Measurements from ENCODE around the gene SGSM2.
A peak's percentile ranks its signal among the peaks of the same experiment; 100 is the strongest.

Gene SGSM2

DNA sequence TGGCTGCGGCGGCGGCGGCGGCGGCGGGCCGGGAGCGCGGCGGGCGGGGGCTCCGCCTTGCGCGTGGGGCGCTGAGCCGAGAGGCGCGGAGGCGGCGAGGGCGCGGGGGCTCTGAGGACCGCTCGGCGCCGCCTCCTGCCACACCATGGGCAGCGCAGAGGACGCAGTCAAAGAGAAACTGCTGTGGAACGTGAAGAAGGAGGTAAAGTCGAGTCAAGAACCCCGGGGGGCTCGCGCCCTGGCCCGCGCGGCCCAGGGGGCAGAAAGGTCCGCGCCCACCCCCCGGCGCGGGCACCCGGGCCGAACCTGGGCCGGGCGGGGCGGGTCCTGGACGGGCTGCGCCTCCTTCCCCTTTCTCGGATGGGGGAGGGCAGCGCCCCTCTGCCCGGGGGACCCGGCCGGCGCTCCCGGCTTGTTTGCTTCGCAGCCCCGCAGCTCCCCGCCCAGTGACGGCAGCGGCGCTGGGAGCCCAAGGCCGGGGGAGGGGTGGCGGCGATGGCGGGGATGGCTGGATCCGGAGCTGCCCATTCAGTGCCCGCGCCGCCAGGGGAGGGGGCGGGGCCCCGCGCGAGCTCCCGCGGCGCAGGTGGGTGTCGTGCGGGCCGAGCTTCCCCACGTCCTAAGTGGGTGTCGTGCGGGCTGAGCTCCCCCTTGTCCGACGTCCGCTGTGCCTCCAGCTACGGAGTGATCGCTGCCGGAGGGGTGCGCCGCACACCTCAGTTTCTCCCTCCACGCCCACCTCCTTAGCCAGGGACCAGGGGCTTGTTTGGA, 428 bp downstream of the SGSM2 start:
- Histone ChIP-seq H3K27me3 (ENCODE audit: control insufficient read depth, insufficient read depth, low read length) (no peaks in the 10 kb centered on the region), H3K36me3 (ENCODE audit: control insufficient read depth, insufficient read depth, low read length) (peaks cover 22% of the 10 kb centered on the region; the same call in 1 of the 2 replicates), H3K9me3 (ENCODE audit: control insufficient read depth, insufficient read depth, low read length) (no peaks in the 10 kb centered on the region), H3K4me3 (ENCODE audit: low read length) (peak overlapping the region; percentile 94; the same call in 1 of the 2 replicates), H3K27ac (ENCODE audit: low read length) (no peak overlapping the region), H3K4me1 (ENCODE audit: control insufficient read depth, insufficient read depth, low read length) (no peaks in the 10 kb centered on the region; the same call in 1 of the 2 replicates)
- WGBS (ENCODE audit: insufficient coverage, insufficient read length), result no CpG with 5 or more reads among the region's 92 CpGs
- no peak for DNase-seq (ENCODE audit: low read depth, low spot score)

DNA sequence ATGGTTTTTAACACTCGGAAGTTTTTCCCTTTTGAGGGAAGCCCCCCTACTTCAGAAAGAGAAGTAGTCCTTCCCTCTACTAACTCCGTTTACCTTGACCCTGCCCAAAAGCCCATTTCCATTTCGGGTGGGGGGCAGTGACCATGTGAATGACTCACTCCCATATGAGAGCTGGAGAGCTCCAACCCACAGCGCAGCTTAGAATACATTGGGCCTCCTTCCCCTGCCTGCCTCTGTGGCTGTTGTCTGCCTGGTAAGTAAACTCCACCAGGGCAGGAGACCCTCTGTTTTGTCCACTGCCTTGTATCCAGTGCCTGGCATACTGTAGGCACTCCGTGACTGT, 985 bp downstream of the SGSM2 start:
- Histone ChIP-seq H3K27ac (ENCODE audit: low read length) (no peak overlapping the region), H3K4me3 (ENCODE audit: low read length) (peak overlapping the region; percentile 94; the same call in 1 of the 2 replicates), H3K27me3 (ENCODE audit: control insufficient read depth, insufficient read depth, low read length) (no peaks in the 10 kb centered on the region), H3K4me1 (ENCODE audit: control insufficient read depth, insufficient read depth, low read length) (no peaks in the 10 kb centered on the region; the same call in 1 of the 2 replicates), H3K9me3 (ENCODE audit: control insufficient read depth, insufficient read depth, low read length) (no peaks in the 10 kb centered on the region), H3K36me3 (ENCODE audit: control insufficient read depth, insufficient read depth, low read length) (peaks cover 17% of the 10 kb centered on the region; the same call in 1 of the 2 replicates)
- no peak for DNase-seq (ENCODE audit: low read depth, low spot score)
- WGBS (ENCODE audit: insufficient coverage, insufficient read length), result no CpG with 5 or more reads among the region's 5 CpGs

DNA sequence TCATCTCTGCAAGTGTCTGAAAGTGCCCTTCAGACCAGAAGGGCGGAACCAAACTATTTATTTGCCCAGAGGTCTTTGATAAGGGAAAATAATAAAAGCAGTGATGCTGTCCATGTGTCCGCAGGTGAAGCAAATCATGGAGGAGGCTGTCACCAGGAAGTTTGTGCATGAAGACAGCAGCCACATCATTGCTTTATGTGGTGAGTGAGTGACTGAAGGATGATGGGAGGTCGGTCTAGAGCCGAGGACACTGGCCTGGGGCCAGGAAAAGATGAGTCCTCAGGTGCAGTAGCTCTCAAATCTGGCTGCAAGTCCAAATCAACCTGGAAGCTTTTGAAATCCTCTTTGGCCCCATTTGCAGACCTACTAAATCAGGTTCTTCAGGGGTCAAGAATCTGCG, 6.1 kb downstream of the SGSM2 start:
- Histone ChIP-seq H3K4me1 (ENCODE audit: control insufficient read depth, insufficient read depth, low read length) (peaks cover 2% of the 10 kb centered on the region; the same call in 1 of the 2 replicates), H3K27me3 (ENCODE audit: control insufficient read depth, insufficient read depth, low read length) (no peaks in the 10 kb centered on the region), H3K4me3 (ENCODE audit: low read length) (no peak overlapping the region), H3K9me3 (ENCODE audit: control insufficient read depth, insufficient read depth, low read length) (no peaks in the 10 kb centered on the region), H3K36me3 (ENCODE audit: control insufficient read depth, insufficient read depth, low read length) (no peaks in the 10 kb centered on the region), H3K27ac (ENCODE audit: low read length) (no peak overlapping the region)
- DNase-seq (ENCODE audit: low read depth, low spot score), result no peak
- WGBS (ENCODE audit: insufficient coverage, insufficient read length), result no CpG with 5 or more reads among the region's 5 CpGs

DNA sequence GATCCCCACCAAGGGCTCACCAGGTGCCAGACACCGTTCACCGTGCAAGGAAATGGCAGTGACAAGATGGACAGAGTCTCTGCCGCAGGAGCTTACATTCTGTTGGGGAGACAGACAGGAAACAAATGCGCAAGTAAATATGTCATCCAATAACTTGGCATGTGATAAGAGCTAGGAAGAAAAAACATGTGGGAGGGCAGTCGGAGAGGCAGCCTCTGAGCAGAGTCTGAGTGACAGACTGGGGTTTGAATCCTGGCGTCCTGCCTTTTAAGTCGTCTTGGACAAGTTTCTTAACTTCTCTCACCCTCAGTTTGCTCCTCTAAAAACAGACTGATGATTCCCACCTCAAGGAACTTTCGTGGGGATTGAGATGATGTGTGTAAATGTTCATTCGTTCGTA, 7.2 kb downstream of the SGSM2 start:
- Histone ChIP-seq H3K9me3 (ENCODE audit: control insufficient read depth, insufficient read depth, low read length) (no peaks in the 10 kb centered on the region), H3K27ac (ENCODE audit: low read length) (no peak overlapping the region), H3K4me1 (ENCODE audit: control insufficient read depth, insufficient read depth, low read length) (peaks cover 3% of the 10 kb centered on the region; the same call in 1 of the 2 replicates), H3K4me3 (ENCODE audit: low read length) (no peak overlapping the region), H3K36me3 (ENCODE audit: control insufficient read depth, insufficient read depth, low read length) (no peaks in the 10 kb centered on the region), H3K27me3 (ENCODE audit: control insufficient read depth, insufficient read depth, low read length) (no peaks in the 10 kb centered on the region)
- no CpG with 5 or more reads among the region's 10 CpGs for WGBS (ENCODE audit: insufficient coverage, insufficient read length)
- DNase-seq (ENCODE audit: low read depth, low spot score), result no peak

DNA sequence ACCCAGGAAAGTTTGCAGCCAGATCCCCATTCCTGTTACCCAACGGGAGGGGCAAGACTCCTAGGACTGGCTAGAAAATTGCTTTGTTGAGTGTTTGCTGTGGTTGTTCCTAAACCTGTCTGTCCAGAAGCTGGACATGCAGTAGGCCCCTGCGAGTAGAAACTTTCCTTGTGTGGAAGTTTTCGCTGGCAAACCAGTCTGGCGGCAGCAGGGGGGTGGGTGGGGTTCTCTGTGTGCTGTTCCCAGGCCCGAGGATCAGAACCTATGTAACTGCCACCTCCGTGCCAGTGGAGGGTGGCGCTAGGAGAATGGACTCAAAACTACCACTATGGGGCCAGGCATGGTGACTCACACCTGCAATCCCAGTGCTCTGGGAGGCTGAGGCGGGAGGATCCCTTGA, 9.2 kb downstream of the SGSM2 start:
- no CpG with 5 or more reads among the region's 8 CpGs for WGBS (ENCODE audit: insufficient coverage, insufficient read length)
- H3K36me3 ChIP-seq (ENCODE audit: control insufficient read depth, insufficient read depth, low read length), result no peaks in the 10 kb centered on the region
- H3K27ac ChIP-seq (ENCODE audit: low read length), result no peak overlapping the region
- H3K27me3 ChIP-seq (ENCODE audit: control insufficient read depth, insufficient read depth, low read length), result no peaks in the 10 kb centered on the region
- no peak overlapping the region for H3K4me3 ChIP-seq (ENCODE audit: low read length)
- no peaks in the 10 kb centered on the region for H3K9me3 ChIP-seq (ENCODE audit: control insufficient read depth, insufficient read depth, low read length)
- no peak for DNase-seq (ENCODE audit: low read depth, low spot score)
- peaks cover 3% of the 10 kb centered on the region; the same call in 1 of the 2 replicates for H3K4me1 ChIP-seq (ENCODE audit: control insufficient read depth, insufficient read depth, low read length)

DNA sequence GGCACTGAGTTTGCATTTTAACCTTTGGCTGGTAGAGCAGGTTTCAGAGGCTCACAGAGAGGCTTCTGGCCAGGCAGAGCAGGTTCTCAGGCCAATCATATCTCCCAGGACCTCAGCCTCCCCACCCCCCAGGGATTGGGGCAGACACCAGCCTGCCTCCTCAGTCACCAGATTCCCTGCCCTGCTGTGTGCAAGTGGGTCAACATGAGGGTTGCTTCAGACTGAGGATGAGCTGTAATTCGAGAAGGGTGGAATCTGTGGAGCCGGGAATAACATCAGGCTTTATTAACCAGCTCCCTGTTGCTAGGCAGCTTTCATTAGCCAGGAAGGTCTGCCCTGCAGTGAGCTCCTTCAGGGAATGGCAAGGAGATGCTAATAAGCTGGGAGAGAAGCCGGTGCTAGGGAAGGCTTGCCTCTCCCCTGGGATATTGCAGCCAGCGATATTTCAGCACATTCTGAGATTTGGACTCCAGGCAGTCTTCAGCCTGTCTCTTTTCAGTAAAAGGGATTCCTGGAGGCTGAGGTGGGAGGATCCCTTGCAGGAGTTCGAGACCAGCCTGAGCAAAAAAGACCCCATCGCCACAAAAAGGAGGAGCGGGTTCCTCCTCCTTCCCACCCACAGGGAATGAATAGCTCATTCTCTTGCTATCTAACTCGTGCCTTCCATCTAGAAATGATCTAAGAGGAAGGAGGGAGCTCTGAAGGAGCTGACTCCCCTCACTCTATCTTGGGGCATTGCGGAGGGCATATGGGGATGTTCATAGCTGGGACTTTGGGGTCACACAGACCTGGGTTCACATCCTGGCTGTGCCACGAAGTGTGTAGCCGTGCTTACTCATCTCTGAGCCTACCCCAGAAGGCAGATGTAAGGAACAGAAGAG, 10.7 kb downstream of the SGSM2 start:
- Histone ChIP-seq H3K27me3 (ENCODE audit: control insufficient read depth, insufficient read depth, low read length) (no peaks in the 10 kb centered on the region), H3K27ac (ENCODE audit: low read length) (peak overlapping the region; percentile 24), H3K4me1 (ENCODE audit: control insufficient read depth, insufficient read depth, low read length) (peaks cover 5% of the 10 kb centered on the region; the same call in 1 of the 2 replicates), H3K9me3 (ENCODE audit: control insufficient read depth, insufficient read depth, low read length) (no peaks in the 10 kb centered on the region), H3K4me3 (ENCODE audit: low read length) (no peak overlapping the region), H3K36me3 (ENCODE audit: control insufficient read depth, insufficient read depth, low read length) (no peaks in the 10 kb centered on the region)
- no CpG with 5 or more reads among the region's 11 CpGs for WGBS (ENCODE audit: insufficient coverage, insufficient read length)
- DNase-seq (ENCODE audit: low read depth, low spot score), result peak; percentile 92

DNA sequence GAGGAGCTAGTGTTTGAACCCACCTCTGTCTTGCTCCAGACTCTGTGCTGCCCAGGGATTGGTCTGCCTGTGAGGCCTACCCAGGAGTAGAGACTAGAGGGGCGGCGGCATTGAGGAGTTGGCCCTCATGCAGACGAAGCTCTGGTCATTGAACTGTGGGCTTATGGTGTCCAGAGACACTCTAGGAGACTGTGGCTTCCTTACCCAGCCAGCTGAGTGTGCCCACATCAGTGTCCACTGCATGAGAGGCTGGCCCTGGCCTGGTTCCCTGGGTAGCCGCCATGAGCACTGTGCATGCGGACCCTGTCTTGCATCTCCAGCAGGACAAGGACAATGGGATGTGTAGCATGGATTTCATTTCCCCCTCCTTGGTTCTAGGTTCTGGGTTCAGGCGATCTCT, 14.0 kb downstream of the SGSM2 start:
- H3K36me3 ChIP-seq (ENCODE audit: control insufficient read depth, insufficient read depth, low read length), result no peaks in the 10 kb centered on the region
- no peak overlapping the region for H3K27ac ChIP-seq (ENCODE audit: low read length)
- no peak for DNase-seq (ENCODE audit: low read depth, low spot score)
- H3K4me3 ChIP-seq (ENCODE audit: low read length), result no peak overlapping the region
- H3K9me3 ChIP-seq (ENCODE audit: control insufficient read depth, insufficient read depth, low read length), result no peaks in the 10 kb centered on the region
- no CpG with 5 or more reads among the region's 6 CpGs for WGBS (ENCODE audit: insufficient coverage, insufficient read length)
- H3K4me1 ChIP-seq (ENCODE audit: control insufficient read depth, insufficient read depth, low read length), result peaks cover 5% of the 10 kb centered on the region; the same call in 1 of the 2 replicates
- H3K27me3 ChIP-seq (ENCODE audit: control insufficient read depth, insufficient read depth, low read length), result no peaks in the 10 kb centered on the region

DNA sequence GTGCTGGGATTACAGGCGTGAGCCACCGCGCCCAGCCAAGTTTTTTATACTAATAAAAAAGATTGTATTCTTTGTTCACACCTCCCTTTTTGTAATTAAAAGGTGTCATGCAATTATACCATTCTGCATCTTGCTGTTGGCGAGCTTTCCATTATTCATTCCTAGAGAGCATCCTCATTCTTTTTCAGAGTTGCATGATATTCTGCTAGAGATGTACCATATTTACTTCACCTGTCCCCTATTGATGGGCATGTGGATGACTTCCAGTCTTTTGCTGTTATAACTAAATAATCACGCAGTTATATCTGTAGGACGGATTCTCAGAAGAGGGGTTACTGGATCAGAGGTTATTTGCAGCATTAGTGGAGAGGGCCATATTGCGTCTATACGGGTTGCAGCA, 17.0 kb downstream of the SGSM2 start:
- H3K27ac ChIP-seq (ENCODE audit: low read length), result no peak overlapping the region

DNA sequence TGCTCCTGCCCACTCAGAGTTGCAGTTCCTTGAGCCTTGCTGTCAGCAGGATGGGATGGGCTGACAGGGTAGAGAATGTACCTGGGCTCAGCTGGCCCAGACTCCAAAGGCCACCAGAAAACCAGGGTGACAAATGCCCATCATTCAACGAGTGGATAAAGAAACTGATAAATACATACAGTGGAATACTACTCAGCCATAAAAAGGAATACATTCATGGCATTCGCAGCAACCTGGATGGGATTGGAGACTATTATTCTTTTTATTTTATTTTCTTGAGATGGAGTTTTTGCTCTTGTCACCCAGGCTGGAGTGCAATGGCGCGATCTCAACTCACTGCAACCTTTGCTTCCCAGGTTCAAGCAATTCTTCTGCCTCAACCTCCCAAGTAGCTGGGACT, 19.9 kb downstream of the SGSM2 start:
- no peak overlapping the region for H3K4me3 ChIP-seq (ENCODE audit: low read length)
- H3K9me3 ChIP-seq (ENCODE audit: control insufficient read depth, insufficient read depth, low read length), result no peaks in the 10 kb centered on the region
- no peaks in the 10 kb centered on the region; the same call in 1 of the 2 replicates for H3K27me3 ChIP-seq (ENCODE audit: control insufficient read depth, insufficient read depth, low read length)
- no peak overlapping the region for H3K27ac ChIP-seq (ENCODE audit: low read length)
- H3K4me1 ChIP-seq (ENCODE audit: control insufficient read depth, insufficient read depth, low read length), result peaks cover 5% of the 10 kb centered on the region
- no peaks in the 10 kb centered on the region for H3K36me3 ChIP-seq (ENCODE audit: control insufficient read depth, insufficient read depth, low read length)
- no peak for DNase-seq (ENCODE audit: low read depth, low spot score)
- no CpG with 5 or more reads among the region's 4 CpGs for WGBS (ENCODE audit: insufficient coverage, insufficient read length)

More for the DNA sequence above, 17.0 kb downstream of the SGSM2 start:
- Histone ChIP-seq H3K9me3 (ENCODE audit: control insufficient read depth, insufficient read depth, low read length) (no peaks in the 10 kb centered on the region), H3K36me3 (ENCODE audit: control insufficient read depth, insufficient read depth, low read length) (no peaks in the 10 kb centered on the region), H3K4me3 (ENCODE audit: low read length) (no peak overlapping the region), H3K27me3 (ENCODE audit: control insufficient read depth, insufficient read depth, low read length) (no peaks in the 10 kb centered on the region; the same call in 1 of the 2 replicates), H3K4me1 (ENCODE audit: control insufficient read depth, insufficient read depth, low read length) (peaks cover 5% of the 10 kb centered on the region)
- WGBS (ENCODE audit: insufficient coverage, insufficient read length), result no CpG with 5 or more reads among the region's 8 CpGs
- no peak for DNase-seq (ENCODE audit: low read depth, low spot score)

DNA sequence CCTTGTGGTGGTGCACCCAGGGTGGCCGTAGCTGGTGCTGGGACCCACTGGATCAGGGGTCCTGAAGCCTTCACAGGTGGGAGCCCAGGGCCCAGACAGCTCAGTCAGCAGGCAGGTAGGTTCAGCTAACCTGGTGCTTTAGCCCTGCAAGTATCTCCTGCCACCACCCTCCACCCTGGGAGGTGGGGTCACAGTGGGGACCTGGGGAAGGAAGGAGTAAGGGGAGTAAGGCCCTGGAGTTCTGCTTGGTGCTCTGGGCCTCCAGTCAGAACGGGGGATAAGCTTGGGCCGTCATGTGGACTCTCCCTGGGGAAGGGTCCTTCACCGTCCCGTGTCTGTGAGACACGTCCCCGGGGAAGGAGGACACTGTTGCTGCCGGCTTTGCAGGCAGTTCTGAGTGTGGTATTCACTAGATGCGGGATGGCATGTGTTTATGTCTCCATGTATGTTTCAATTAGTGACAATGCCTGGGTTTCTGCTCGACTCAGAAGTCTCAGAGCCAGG, 20.7 kb downstream of the SGSM2 start:
- peaks cover 3% of the 10 kb centered on the region for H3K4me1 ChIP-seq (ENCODE audit: control insufficient read depth, insufficient read depth, low read length)
- H3K4me3 ChIP-seq (ENCODE audit: low read length), result no peak overlapping the region
- H3K36me3 ChIP-seq (ENCODE audit: control insufficient read depth, insufficient read depth, low read length), result peaks cover 3% of the 10 kb centered on the region; the same call in 1 of the 2 replicates
- no CpG with 5 or more reads among the region's 10 CpGs for WGBS (ENCODE audit: insufficient coverage, insufficient read length)
- no peaks in the 10 kb centered on the region for H3K9me3 ChIP-seq (ENCODE audit: control insufficient read depth, insufficient read depth, low read length)
- no peak overlapping the region for H3K27ac ChIP-seq (ENCODE audit: low read length)
- no peaks in the 10 kb centered on the region; the same call in 1 of the 2 replicates for H3K27me3 ChIP-seq (ENCODE audit: control insufficient read depth, insufficient read depth, low read length)
- no peak for DNase-seq (ENCODE audit: low read depth, low spot score)

Data from iPS DF 6.9 (cell line).